Activated CD8-positive, alpha-beta memory T cell treated with anti-CD3 and anti-CD28 coated beads for 36 hours (primary cell): ENCODE measurements around the gene MTA1. TPM values are rescaled to one million over a fixed set of nuclear protein-coding genes. Genes with fewer than 3 reads are reported as not detected.

Experiments used
- CTCF ChIA-PET: fragments of 350-600 bp; sonication (Branson Sonifier 250); formaldehyde crosslinking; loops from one replicate; lab custom pipeline; 2021; ENCODE audit warnings: antibody characterized with exemption; lab: Charles Lee
- POLR2A ChIA-PET: fragments of 350-600 bp; sonication (Branson Sonifier 250); formaldehyde crosslinking; loops from one replicate; lab custom pipeline; 2021; ENCODE audit warnings: antibody characterized with exemption; lab: Charles Lee
- total RNA-seq, 2 experiments: library from RNA; stranded (reverse); gene quantifications; one replicate each; pipeline ENCODE4 v1.2.3, GENCODE V29; 2021

The MTA1 gene
- total RNA-seq, 2 experiments from 2014 or later: 147 to 156 TPM

GRCh38 chr14:105493921-105494605 lies 74.4 kb downstream of the MTA1 start:
- CTCF ChIA-PET: interaction anchor here (0.5 kb wide), 1 partner anchor 41 kb away, joined by 3 read pairs; no protein-coding TSS in a partner anchor
- POLR2A ChIA-PET: no interaction called here

GRCh38 chr14:105494606-105494929 lies 74.9 kb downstream of the MTA1 start:
- ChIA-PET CTCF (interaction anchor here (0.5 kb wide), 1 partner anchor 40 kb away, joined by 3 read pairs; no protein-coding TSS in a partner anchor), POLR2A (no interaction called here)

- POLR2A ChIA-PET: no interaction called here
- CTCF ChIA-PET: interaction anchor here (0.6 kb wide), 1 partner anchor 441 kb away, joined by 4 read pairs; no protein-coding TSS in a partner anchor
Observed at GRCh38 chr14:105495101-105495989, 75.7 kb downstream of the MTA1 start.

GRCh38 chr14:105495990-105496830 lies 76.6 kb downstream of the MTA1 start:
- CTCF ChIA-PET: interaction anchor here (0.6 kb wide), 1 partner anchor 442 kb away, joined by 4 read pairs; no protein-coding TSS in a partner anchor
- POLR2A ChIA-PET: no interaction called here

- POLR2A ChIA-PET: no interaction called here
- CTCF ChIA-PET: interaction anchor here (1.2 kb wide), 1 partner anchor 145 kb away, joined by 3 read pairs; no protein-coding TSS in a partner anchor
Observed at GRCh38 chr14:105496831-105497591, 77.4 kb downstream of the MTA1 start.

- ChIA-PET POLR2A (no interaction called here), CTCF (interaction anchor here (1.2 kb wide), 1 partner anchor 146 kb away, joined by 3 read pairs; no protein-coding TSS in a partner anchor)
Observed at GRCh38 chr14:105497671-105498429, 78.2 kb downstream of the MTA1 start.

GRCh38 chr14:105498430-105499255 lies 79.0 kb downstream of the MTA1 start:
- ChIA-PET POLR2A (no interaction called here), CTCF (no interaction called here)

GRCh38 chr14:105499256-105500035 lies 79.8 kb downstream of the MTA1 start:
- POLR2A ChIA-PET: no interaction called here
- CTCF ChIA-PET: interaction anchor here (0.6 kb wide), 1 partner anchor 125 kb away, joined by 3 read pairs; no protein-coding TSS in a partner anchor

GRCh38 chr14:105500036-105500725 lies 80.6 kb downstream of the MTA1 start:
- CTCF ChIA-PET: interaction anchor here (0.6 kb wide), 1 partner anchor 126 kb away, joined by 3 read pairs; no protein-coding TSS in a partner anchor
- POLR2A ChIA-PET: interaction anchor here (0.5 kb wide), 1 partner anchor 77 kb away, joined by 5 read pairs; no protein-coding TSS in a partner anchor

GRCh38 chr14:105500726-105501101 lies 81.1 kb downstream of the MTA1 start:
- CTCF ChIA-PET: no interaction called here

GRCh38 chr14:105501504-105502291 lies 82.1 kb downstream of the MTA1 start:
- POLR2A ChIA-PET: no interaction called here

More at GRCh38 chr14:105500726-105501101, 81.1 kb downstream of the MTA1 start:
- POLR2A ChIA-PET: interaction anchor here (0.5 kb wide), 1 partner anchor 78 kb away, joined by 5 read pairs; no protein-coding TSS in a partner anchor

GRCh38 chr14:105502446-105503295 lies 83.0 kb downstream of the MTA1 start:
- ChIA-PET CTCF (no interaction called here), POLR2A (no interaction called here)

More at GRCh38 chr14:105501504-105502291, 82.1 kb downstream of the MTA1 start:
- CTCF ChIA-PET: no interaction called here

- ChIA-PET CTCF (no interaction called here), POLR2A (interaction anchor here (0.6 kb wide), 1 partner anchor 438 kb away, joined by 3 read pairs; no protein-coding TSS in a partner anchor)
Observed at GRCh38 chr14:105503296-105503640, 83.6 kb downstream of the MTA1 start.
